H1 (cell line): Measurements from ENCODE around the gene RANBP9. TPM values are rescaled to one million over a fixed set of nuclear protein-coding genes. Genes with fewer than 3 reads are reported as not detected.

Source experiments
- CTCF ChIA-PET: fragments of 300-600 bp; sonication (Branson Sonifier 250); formaldehyde crosslinking; loops from one replicate; lab custom pipeline; 2021; ENCODE audit not compliant: partially characterized antibody; lab: Charles Lee
- POLR2A ChIA-PET: fragments of 300-600 bp; sonication (Branson Sonifier 250); formaldehyde crosslinking; loops from one replicate; lab custom pipeline; 2021; ENCODE audit warnings: inconsistent platforms; ENCODE audit not compliant: partially characterized antibody; lab: Charles Lee
- DNase-seq, 2 experiments: peaks; one replicate each; pipeline versions ENCODE4 v3.0.0 to v3.0.0-alpha.2; 2010 to 2022; ENCODE audit warnings: low spot score in 2 of 2, low read depth in 1 of 2, mixed read lengths in 1 of 2
- FAIRE-seq: peaks from 2 replicates; lab custom pipeline; 2011; peaks lifted over from hg19 to GRCh38; lab: Jason Lieb, UNC
- H2AFZ ChIP-seq: 2 replicates; pipeline ENCODE4 v1.8.1; 2012; ENCODE audit warnings: low read length, inconsistent platforms
- H2AK5ac ChIP-seq: 2 replicates; pipeline ENCODE4 v1.6.1; 2013; ENCODE audit warnings: low read depth, low read length
- H2BK120ac ChIP-seq: replicated peaks from 2 replicates; pipeline ENCODE3; 2013; ENCODE audit warnings: low read depth, low read length, inconsistent platforms
- H2BK12ac ChIP-seq: 2 replicates; pipeline ENCODE4 v1.6.1; 2013; ENCODE audit warnings: low read depth, low read length
- H2BK15ac ChIP-seq: 2 replicates; pipeline ENCODE4 v1.6.1; 2013; ENCODE audit warnings: low read length
- H2BK20ac ChIP-seq: 2 replicates; pipeline ENCODE4 v1.6.1; 2013; ENCODE audit warnings: low read length
- H2BK5ac ChIP-seq: 2 replicates; pipeline ENCODE4 v1.6.1; 2013; ENCODE audit warnings: low read depth, low read length
- H3K14ac ChIP-seq: 2 replicates; pipeline ENCODE4 v1.6.1; 2013; ENCODE audit warnings: inconsistent platforms; ENCODE audit not compliant: insufficient read length
- H3K18ac ChIP-seq: 2 replicates; pipeline ENCODE4 v1.6.1; 2013; ENCODE audit warnings: low read length; ENCODE audit errors: extremely low read depth
- H3K23ac ChIP-seq: 2 replicates; pipeline ENCODE4 v1.6.1; 2013; ENCODE audit warnings: inconsistent platforms; ENCODE audit not compliant: insufficient read length
- H3K23me2 ChIP-seq: 2 replicates; pipeline ENCODE4 v1.6.1; 2013; ENCODE audit warnings: low read depth, low read length
- H3K27ac ChIP-seq: 2 replicates; pipeline ENCODE4 v1.6.1; 2011; ENCODE audit warnings: low read depth, low read length, inconsistent platforms
- H3K27me3 ChIP-seq, 4 experiments: replicated peaks in 1 of 4; 1 replicate in 1 of 4; 2 replicates in 3 of 4; pipeline versions ENCODE4 v1.6.1 to v1.8.1; 2011 to 2013; ENCODE audit warnings: low read length in 3 of 4, mild to moderate bottlenecking in 3 of 4, inconsistent platforms in 2 of 4, mixed read lengths in 2 of 4, moderate library complexity in 1 of 4; ENCODE audit not compliant: control insufficient read depth in 3 of 4, insufficient read depth in 3 of 4; ENCODE audit errors: extremely low read depth in 1 of 4
- H3K36me3 ChIP-seq, 4 experiments: 2 replicates each; pipeline versions ENCODE4 v1.6.1 to v1.8.1; 2011 to 2013; ENCODE audit warnings: mild to moderate bottlenecking in 4 of 4, low read length in 3 of 4, moderate library complexity in 2 of 4, control low read depth in 1 of 4, inconsistent platforms in 1 of 4; ENCODE audit not compliant: insufficient read depth in 4 of 4, control insufficient read depth in 2 of 4
- H3K4ac ChIP-seq: replicated peaks from 2 replicates; pipeline ENCODE3; 2013; ENCODE audit warnings: low read length, low read depth, mixed read lengths, inconsistent platforms; ENCODE audit not compliant: insufficient read length
- H3K4me1 ChIP-seq, 4 experiments: replicated peaks in 1 of 4; 1 replicate in 1 of 4; 2 replicates in 3 of 4; pipeline versions ENCODE4 v1.6.1 to v1.8.1; 2011 to 2013; ENCODE audit warnings: low read length in 3 of 4, inconsistent platforms in 2 of 4, mixed read lengths in 1 of 4; ENCODE audit not compliant: insufficient read depth in 4 of 4, control insufficient read depth in 3 of 4
- H3K4me2 ChIP-seq, 2 experiments: 2 replicates each; pipeline versions ENCODE4 v1.6.1 to v1.8.1; 2011 to 2013; ENCODE audit warnings: low read depth in 2 of 2, low read length in 2 of 2, control low read depth in 1 of 2, inconsistent platforms in 1 of 2, mild to moderate bottlenecking in 1 of 2; ENCODE audit not compliant: insufficient read depth in 1 of 2
- H3K4me3 ChIP-seq, 4 experiments: fragments of 200-600, 300-600 bp in 1 of 4; sonication (generic), shearing (Covaris generic), sonication (Bioruptor Twin) in 1 of 4; 2 replicates each; pipeline versions ENCODE4 v1.5.1 to v1.8.1; 2011 to 2016; ENCODE audit warnings: low read length in 4 of 4, low read depth in 3 of 4, control low read depth in 2 of 4, inconsistent platforms in 2 of 4, mild to moderate bottlenecking in 2 of 4, mixed read lengths in 1 of 4, moderate library complexity in 1 of 4; ENCODE audit not compliant: insufficient read depth in 2 of 4; ENCODE audit errors: extremely low read depth in 1 of 4
- H3K56ac ChIP-seq: replicated peaks from 2 replicates; pipeline ENCODE3; 2013; ENCODE audit warnings: low read depth, mild to moderate bottlenecking, mixed read lengths, low read length, inconsistent platforms; ENCODE audit not compliant: insufficient read length
- H3K79me1 ChIP-seq: 2 replicates; pipeline ENCODE4 v1.6.1; 2013; ENCODE audit warnings: low read depth, low read length, control low read depth
- H3K79me2 ChIP-seq, 2 experiments: 2 replicates each; pipeline versions ENCODE4 v1.6.1 to v1.8.1; 2012 to 2013; ENCODE audit warnings: low read length in 2 of 2, mild to moderate bottlenecking in 2 of 2, inconsistent platforms in 1 of 2; ENCODE audit not compliant: insufficient read depth in 2 of 2, control insufficient read depth in 1 of 2
- H3K9ac ChIP-seq, 4 experiments: replicated peaks in 1 of 4; 1 replicate in 1 of 4; 2 replicates in 3 of 4; pipeline versions ENCODE4 v1.6.1 to v1.8.1; 2011 to 2013; ENCODE audit warnings: low read depth in 3 of 4, low read length in 3 of 4, control low read depth in 2 of 4, mild to moderate bottlenecking in 2 of 4, moderate library complexity in 2 of 4, inconsistent platforms in 1 of 4; ENCODE audit errors: extremely low read depth in 1 of 4
- H3K9me3 ChIP-seq, 2 experiments: 2 replicates each; pipeline versions ENCODE4 v1.6.1 to v1.8.1; 2012 to 2013; ENCODE audit warnings: mild to moderate bottlenecking in 2 of 2, moderate library complexity in 2 of 2, control low read depth in 1 of 2, inconsistent platforms in 1 of 2, low read depth in 1 of 2, low read length in 1 of 2, mixed read lengths in 1 of 2; ENCODE audit not compliant: insufficient read depth in 2 of 2
- H4K20me1 ChIP-seq, 2 experiments: replicated peaks in 1 of 2; 2 replicates each; pipeline versions ENCODE3 to v1.8.1; 2011 to 2013; ENCODE audit warnings: inconsistent platforms in 2 of 2, low read length in 2 of 2, mild to moderate bottlenecking in 1 of 2; ENCODE audit not compliant: insufficient read depth in 2 of 2, control insufficient read depth in 1 of 2
- H4K5ac ChIP-seq: 2 replicates; pipeline ENCODE4 v1.6.1; 2013; ENCODE audit warnings: low read length, low read depth, mixed read lengths, inconsistent platforms; ENCODE audit not compliant: insufficient read length
- H4K8ac ChIP-seq: 2 replicates; pipeline ENCODE4 v1.8.0; 2013; ENCODE audit warnings: mild to moderate bottlenecking, moderate library complexity, low read length, inconsistent platforms; ENCODE audit not compliant: insufficient read depth; ENCODE audit errors: extremely low read depth
- H4K91ac ChIP-seq: replicated peaks from 2 replicates; pipeline ENCODE3; 2013; ENCODE audit warnings: low read length, mixed read lengths, inconsistent platforms; ENCODE audit not compliant: insufficient read length
- ATF2 ChIP-seq: IDR thresholded peaks from 2 replicates; pipeline ENCODE4 v1.6.1; 2012; ENCODE audit warnings: low read length, inconsistent platforms
- CREB1 ChIP-seq: IDR thresholded peaks from 2 replicates; pipeline ENCODE4 v1.6.1; 2012; ENCODE audit warnings: inconsistent platforms
- CTBP2 ChIP-seq: IDR thresholded peaks from 2 replicates; pipeline ENCODE4 v1.7.0; 2011; ENCODE audit warnings: borderline replicate concordance, mild to moderate bottlenecking, moderate library complexity, mixed read lengths, low read length; ENCODE audit not compliant: insufficient read depth, insufficient read length
- MAX ChIP-seq: IDR thresholded peaks from 2 replicates; pipeline ENCODE4 v1.6.1; 2012; ENCODE audit warnings: inconsistent platforms
- NANOG ChIP-seq: IDR thresholded peaks from 2 replicates; pipeline ENCODE4 v1.6.1; 2011; ENCODE audit warnings: low read length, low read depth, mild to moderate bottlenecking, inconsistent platforms; ENCODE audit not compliant: insufficient read depth, poor library complexity, severe bottlenecking
- SIRT6 ChIP-seq: IDR thresholded peaks from one replicate; pipeline ENCODE4 v1.7.1; 2012; ENCODE audit warnings: low read length, inconsistent platforms
- SP2 ChIP-seq: IDR thresholded peaks from 2 replicates; pipeline ENCODE4 v1.6.1; 2012; ENCODE audit warnings: mild to moderate bottlenecking, low read length, inconsistent platforms
- SUZ12 ChIP-seq: fragments of 200-600 bp; sonication (generic); IDR thresholded peaks from 2 replicates; pipeline ENCODE4 v1.6.1; 2012; ENCODE audit warnings: mild to moderate bottlenecking, inconsistent platforms, low read length, moderate library complexity, mixed read lengths
- TAF1 ChIP-seq: IDR thresholded peaks from 2 replicates; pipeline ENCODE4 v1.6.1; 2011; ENCODE audit warnings: mild to moderate bottlenecking, low read depth, low read length
- TCF12 ChIP-seq: IDR thresholded peaks from 2 replicates; pipeline ENCODE4 v1.6.1; 2011; ENCODE audit warnings: low read depth, mild to moderate bottlenecking, low read length
- polyA plus RNA-seq, 7 experiments: library from polyadenylated mRNA; depleted of rRNA in 3 of 7; stranded (reverse) in 5 of 7; unstranded in 2 of 7; fragments of >200 nt in 5 of 7; fragments of 200-250 nt in 2 of 7; gene quantifications; 1 replicate in 5 of 7; 2 replicates in 1 of 7; 4 replicates in 1 of 7; pipeline versions ENCODE4 v1.2.1 to v1.2.3, GENCODE V29; 2011 to 2013; ENCODE audit warnings: missing spikeins in 2 of 7, mixed read lengths in 2 of 7
- total RNA-seq: library from RNA; stranded (reverse); fragmentation: NEBNext Ultra II Directional; extraction: Animal tissue kit (Norgen Biotek cat#: 25700); gene quantifications from 2 replicates; pipeline ENCODE4 v1.2.1, GENCODE V29; 2021

The RANBP9 gene
- total and polyA plus RNA-seq, 2 of the 8 experiments (the other 6 are each of a cell fraction or from before 2014, with no cell fraction given): 13.0 to 36.7 TPM

- Histone ChIP-seq H3K4ac (no peak overlapping the region), H3K79me2 (peaks cover 0 to 64% of the 10 kb centered on the region in 2 experiments; a peak in 2 of 4 replicates), H4K20me1 (peaks cover 4 to 6% of the 10 kb centered on the region in 2 experiments), H2BK5ac (no peak overlapping the region), H2BK20ac (no peak overlapping the region), H2BK15ac (no peak overlapping the region), H3K4me1 (no peaks in the 10 kb centered on the region), H3K18ac (no peak overlapping the region), H2BK120ac (no peak overlapping the region), H3K4me3 (no peak overlapping the region), H3K27ac (no peak overlapping the region), H3K23ac (no peak overlapping the region)
- POLR2A ChIA-PET: no interaction called here
- TF ChIP-seq CTBP2: no peak
- no peak for TF ChIP-seq CREB1
- no peak for TF ChIP-seq NANOG
- TF ChIP-seq ATF2: no peak
- no peak for TF ChIP-seq TAF1
- TF ChIP-seq SIRT6: no peak
- no peak for TF ChIP-seq SP2
- TF ChIP-seq TCF12: no peak
- no peak for TF ChIP-seq MAX
- TF ChIP-seq SUZ12: no peak
- TF ChIP-seq, all 59 proteins: peak for 0
- H4K91ac ChIP-seq: no peak overlapping the region
- H3K36me3 ChIP-seq: no peaks in the 10 kb centered on the region
- no peak overlapping the region for H2AFZ ChIP-seq
- no peak overlapping the region for H3K14ac ChIP-seq
- H3K4me2 ChIP-seq: no peak overlapping the region
- no peak overlapping the region for H2BK12ac ChIP-seq
- no peak for FAIRE-seq
- H4K5ac ChIP-seq: no peak overlapping the region
- no peaks in the 10 kb centered on the region for H3K23me2 ChIP-seq
- H4K8ac ChIP-seq: no peak overlapping the region
- no peak overlapping the region for H3K56ac ChIP-seq
- no peak overlapping the region for H2AK5ac ChIP-seq
- DNase-seq: no peak
- no peak overlapping the region for H3K9ac ChIP-seq
- CTCF ChIA-PET: no interaction called here
- H3K27me3 ChIP-seq: no peaks in the 10 kb centered on the region
- H3K79me1 ChIP-seq: no peaks in the 10 kb centered on the region
- H3K9me3 ChIP-seq: no peaks in the 10 kb centered on the region
These were observed 28.6 kb downstream of the RANBP9 start for GRCh38 chr6:13683038-13683437.
